OCI-LY7 (cell line): ENCODE results near the gene STX17.

Experiments
- EZH2phosphoT487 ChIP-seq: fragments of 200-600 bp; sonication (generic); IDR thresholded peaks from 2 replicates; pipeline ENCODE4 v1.6.1; 2018; ENCODE audit warnings: low read depth, borderline replicate concordance, mild to moderate bottlenecking, mixed run types, antibody characterized with exemption, low read length, moderate library complexity, mixed read lengths
- TF ChIP-seq, protein P1 (sequence below): fragments of 200-600 bp; sonication (generic); conservative IDR thresholded peaks from 2 replicates; pipeline ENCODE4 v1.5.1; 2014; ENCODE audit warnings: mild to moderate bottlenecking, antibody characterized with exemption, low read length, moderate library complexity, mixed read lengths

- TF ChIP-seq, protein P1, sequence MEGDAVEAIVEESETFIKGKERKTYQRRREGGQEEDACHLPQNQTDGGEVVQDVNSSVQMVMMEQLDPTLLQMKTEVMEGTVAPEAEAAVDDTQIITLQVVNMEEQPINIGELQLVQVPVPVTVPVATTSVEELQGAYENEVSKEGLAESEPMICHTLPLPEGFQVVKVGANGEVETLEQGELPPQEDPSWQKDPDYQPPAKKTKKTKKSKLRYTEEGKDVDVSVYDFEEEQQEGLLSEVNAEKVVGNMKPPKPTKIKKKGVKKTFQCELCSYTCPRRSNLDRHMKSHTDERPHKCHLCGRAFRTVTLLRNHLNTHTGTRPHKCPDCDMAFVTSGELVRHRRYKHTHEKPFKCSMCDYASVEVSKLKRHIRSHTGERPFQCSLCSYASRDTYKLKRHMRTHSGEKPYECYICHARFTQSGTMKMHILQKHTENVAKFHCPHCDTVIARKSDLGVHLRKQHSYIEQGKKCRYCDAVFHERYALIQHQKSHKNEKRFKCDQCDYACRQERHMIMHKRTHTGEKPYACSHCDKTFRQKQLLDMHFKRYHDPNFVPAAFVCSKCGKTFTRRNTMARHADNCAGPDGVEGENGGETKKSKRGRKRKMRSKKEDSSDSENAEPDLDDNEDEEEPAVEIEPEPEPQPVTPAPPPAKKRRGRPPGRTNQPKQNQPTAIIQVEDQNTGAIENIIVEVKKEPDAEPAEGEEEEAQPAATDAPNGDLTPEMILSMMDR = no peak
- TF ChIP-seq EZH2phosphoT487 = no peak
These were observed 38.5 kb upstream of the STX17 start for GRCh38 chr9:99867968-99868367.
